Right lobe of liver (tissue), 4 donors: Measurements from ENCODE around the gene GH1.

ENCODE experiments used
- POLR2A ChIP-seq: fragments of 450-650 bp; IDR thresholded peaks from one replicate; pipeline ENCODE4 v1.6.1; 2017; ENCODE audit warnings: antibody characterized with exemption, mild to moderate bottlenecking
- TF ChIP-seq, protein P1 (sequence below), 4 donors: fragments of 200-600 bp in 3 of 4; fragments of 450-650 bp in 1 of 4; IDR thresholded peaks; one replicate each; pipeline versions ENCODE4 v1.5.1 to v1.8.0; 2016 to 2022; ENCODE audit warnings: antibody characterized with exemption in 4 of 4, mild to moderate bottlenecking in 2 of 4
- donor health status: DM: no; HTN: no; CAD: no.
- donor health status: DM: no; HTN: no; CAD: no.
- donor health status: DM: no; HTN: yes; CAD: no.

DNA sequence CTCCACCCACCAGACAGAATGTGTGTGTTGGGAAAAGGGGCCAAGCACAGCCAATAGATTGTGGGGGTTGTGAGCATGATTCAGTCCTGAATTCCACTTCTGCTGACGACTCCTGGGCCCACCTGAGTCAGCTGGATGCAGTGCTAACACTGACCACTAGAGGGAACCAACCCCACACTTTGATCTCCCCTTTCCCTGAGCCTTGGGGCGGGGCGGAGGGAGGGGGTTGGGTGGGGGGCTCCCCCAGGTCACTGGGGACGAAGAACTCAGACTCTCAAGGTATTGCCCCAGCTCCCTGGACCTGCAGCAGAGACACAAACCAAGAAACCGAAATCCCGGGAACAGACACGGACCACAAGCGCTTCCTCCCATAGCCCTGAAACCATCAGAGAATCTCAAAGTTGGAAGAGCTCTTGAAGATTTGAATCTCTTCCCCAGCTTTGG lies 7.0 kb downstream of the GH1 start:
- TF ChIP-seq, protein P1, sequence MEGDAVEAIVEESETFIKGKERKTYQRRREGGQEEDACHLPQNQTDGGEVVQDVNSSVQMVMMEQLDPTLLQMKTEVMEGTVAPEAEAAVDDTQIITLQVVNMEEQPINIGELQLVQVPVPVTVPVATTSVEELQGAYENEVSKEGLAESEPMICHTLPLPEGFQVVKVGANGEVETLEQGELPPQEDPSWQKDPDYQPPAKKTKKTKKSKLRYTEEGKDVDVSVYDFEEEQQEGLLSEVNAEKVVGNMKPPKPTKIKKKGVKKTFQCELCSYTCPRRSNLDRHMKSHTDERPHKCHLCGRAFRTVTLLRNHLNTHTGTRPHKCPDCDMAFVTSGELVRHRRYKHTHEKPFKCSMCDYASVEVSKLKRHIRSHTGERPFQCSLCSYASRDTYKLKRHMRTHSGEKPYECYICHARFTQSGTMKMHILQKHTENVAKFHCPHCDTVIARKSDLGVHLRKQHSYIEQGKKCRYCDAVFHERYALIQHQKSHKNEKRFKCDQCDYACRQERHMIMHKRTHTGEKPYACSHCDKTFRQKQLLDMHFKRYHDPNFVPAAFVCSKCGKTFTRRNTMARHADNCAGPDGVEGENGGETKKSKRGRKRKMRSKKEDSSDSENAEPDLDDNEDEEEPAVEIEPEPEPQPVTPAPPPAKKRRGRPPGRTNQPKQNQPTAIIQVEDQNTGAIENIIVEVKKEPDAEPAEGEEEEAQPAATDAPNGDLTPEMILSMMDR (IDR thresholded peaks at IDR 0.05) = peak; percentile 54 to 79 (median 77)
- no peak for TF ChIP-seq POLR2A
